Stimulated activated CD4-positive, alpha-beta T cell treated with anti-CD3 and anti-CD28 coated beads, Interleukin-15, amount 100 ng/mL, for 48 hours (primary cell): Measurements from ENCODE around the gene RBMS3.
"Not testable (repeated sequence)": the region's sequence is repeated elsewhere in the genome, so short reads cannot be mapped to it uniquely, and the experiment has no call there.

Experiments
- DNase-seq, 2 donors: peaks; one replicate each; pipeline ENCODE4 v3.0.0-alpha.2; 2020; ENCODE audit warnings: low read depth in 2 of 2

The RBMS3 gene

GRCh38 chr3:29312395-29312794 is 31.5 kb downstream of the RBMS3 start:
- no peak for DNase-seq

DNA sequence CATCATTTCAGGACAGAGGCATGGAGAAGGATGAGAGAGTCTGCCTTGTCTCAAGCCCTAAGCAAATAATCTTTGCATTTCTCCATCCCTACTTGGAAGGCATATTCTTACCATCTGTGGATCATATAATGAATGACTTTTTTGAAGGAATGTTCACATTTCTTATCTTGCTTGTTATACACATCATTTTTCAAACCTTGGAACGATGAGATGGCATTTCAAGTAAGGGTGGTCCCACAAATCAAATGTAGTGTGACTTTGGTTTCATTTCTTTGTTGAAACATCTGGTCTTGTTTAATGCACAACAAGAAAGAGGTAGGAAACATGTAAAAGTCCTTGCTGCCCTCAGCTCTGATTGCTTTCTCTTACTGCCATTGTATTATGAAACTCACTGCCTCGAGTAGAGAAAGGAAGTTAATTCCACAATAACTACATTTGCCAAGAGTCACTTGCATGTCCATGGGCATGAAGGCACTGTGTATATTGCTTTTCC is 32.1 kb downstream of the RBMS3 start:
- no peak for DNase-seq

DNA sequence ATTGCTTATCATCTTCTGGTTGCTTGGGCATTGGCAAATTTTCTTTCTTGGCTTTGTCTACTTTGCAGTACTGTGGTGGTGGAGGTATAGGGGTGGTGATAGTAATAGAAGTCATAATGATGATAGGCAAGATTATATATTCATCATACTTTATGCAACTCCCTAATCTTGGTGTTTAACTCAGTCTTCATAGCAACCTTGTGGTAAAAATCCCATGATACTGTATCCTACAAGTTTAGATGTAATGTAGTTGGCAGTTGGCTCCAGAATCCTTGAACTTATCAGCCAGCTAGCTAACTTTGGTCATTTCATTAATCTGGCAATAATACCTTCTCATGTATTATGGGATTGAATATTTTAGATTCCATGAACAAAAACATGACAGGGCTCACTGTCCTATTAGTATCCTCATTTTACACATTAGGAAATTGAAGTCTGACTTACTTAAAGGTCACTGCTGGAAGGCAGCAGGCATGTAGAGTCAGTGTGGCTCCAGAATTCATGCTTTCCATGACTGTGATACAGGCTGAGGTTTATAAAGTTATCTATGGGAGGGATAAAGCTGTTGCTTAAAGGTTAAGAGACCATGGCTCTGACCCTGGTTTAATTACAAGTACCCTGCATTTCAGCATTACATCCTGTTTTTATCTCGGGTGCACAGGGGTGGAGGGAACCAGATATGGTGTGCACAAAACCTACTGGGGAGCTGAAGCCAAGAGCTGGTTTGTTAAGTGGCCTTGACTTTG is 33.3 kb downstream of the RBMS3 start:
- no peak for DNase-seq

DNA sequence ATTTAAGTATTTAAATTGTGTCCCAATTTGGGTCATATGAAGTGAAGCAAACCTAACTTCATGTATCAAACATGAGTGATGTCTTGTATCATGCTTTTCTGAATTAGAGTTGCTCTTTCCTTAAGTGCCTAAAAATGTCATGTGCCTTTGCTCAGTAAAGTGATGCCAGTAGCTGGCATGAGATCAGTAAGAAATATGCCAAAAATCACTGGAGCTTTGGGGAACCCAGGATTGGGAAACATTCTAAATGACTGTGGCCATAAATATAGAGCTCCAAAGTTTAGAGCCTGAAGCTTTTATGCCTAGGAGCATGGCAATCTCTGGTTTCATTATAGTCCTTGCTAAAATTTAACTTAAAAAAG is 33.8 kb downstream of the RBMS3 start:
- no peak for DNase-seq

DNA sequence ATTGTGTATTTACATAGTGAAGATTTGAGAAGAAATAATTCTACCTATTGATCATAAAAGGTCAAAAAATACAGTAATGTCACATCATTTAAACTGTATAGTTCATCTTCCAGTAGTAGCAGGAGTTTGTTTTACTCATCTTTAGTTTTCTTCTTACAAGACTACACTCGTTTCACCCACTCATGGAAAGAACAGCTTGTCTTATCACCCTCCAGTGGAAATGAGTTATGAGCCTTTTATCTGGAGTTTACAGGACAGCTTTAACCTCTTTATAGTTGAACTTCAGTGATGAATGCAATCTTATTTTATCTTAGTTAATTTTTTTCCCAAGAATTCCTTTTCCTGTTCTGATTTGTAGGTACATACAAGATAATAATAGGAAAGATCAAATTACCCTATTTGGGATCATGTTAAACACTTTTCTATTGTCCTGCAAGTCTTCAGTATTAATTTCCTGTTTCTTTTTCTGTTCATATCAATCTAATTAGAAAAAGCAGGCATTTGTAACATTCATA is 36.8 kb downstream of the RBMS3 start:
- DNase-seq = no peak

GRCh38 chr3:29318251-29318650 is 37.4 kb downstream of the RBMS3 start:
- no peak for DNase-seq

DNA sequence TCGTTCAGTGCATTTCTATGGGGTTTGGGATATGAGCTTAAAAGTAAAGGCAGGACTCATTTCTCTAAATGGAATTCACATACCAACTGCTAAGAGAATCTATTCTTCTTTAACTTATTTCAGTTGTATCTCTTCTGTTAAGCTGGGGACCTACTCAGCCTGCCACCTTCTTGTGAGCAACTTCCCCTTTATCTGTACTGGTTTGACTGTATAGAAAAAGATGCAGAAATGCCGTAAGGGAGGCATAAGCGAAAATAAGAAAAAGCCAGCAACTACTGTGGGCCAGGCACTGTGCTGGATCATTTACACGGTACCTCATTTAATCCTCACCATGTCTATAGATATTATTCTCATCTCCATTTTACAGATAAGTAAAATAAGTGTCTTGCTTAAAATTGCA is 38.4 kb downstream of the RBMS3 start:
- DNase-seq = no peak

GRCh38 chr3:29319798-29320197 is 38.9 kb downstream of the RBMS3 start:
- DNase-seq = no peak

- no peak for DNase-seq
Measured at GRCh38 chr3:29322586-29322985, 41.7 kb downstream of the RBMS3 start.

DNA sequence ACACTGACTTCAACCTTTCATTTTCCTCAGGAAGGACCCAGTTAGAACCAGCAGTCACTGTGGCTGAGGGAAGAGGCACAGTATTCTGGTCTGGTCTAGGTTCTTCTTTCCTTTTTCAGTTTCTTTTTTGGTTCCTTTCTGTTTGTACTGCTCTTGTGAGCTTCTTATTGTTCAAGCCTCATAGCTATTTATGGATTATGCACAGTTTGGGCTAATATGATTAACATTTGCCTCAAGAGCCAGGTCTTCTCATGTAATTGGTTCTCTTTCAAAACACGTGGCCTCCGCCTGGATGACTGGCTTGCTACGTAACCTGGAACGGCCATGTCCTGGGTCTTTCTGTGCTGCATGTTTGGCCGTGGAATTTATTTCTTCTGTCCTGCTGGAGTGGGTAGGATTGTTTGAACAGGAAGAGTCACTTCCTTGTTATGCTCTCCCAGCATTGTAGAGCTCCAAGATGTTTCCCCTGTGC is 43.3 kb downstream of the RBMS3 start:
- no peak for DNase-seq

DNA sequence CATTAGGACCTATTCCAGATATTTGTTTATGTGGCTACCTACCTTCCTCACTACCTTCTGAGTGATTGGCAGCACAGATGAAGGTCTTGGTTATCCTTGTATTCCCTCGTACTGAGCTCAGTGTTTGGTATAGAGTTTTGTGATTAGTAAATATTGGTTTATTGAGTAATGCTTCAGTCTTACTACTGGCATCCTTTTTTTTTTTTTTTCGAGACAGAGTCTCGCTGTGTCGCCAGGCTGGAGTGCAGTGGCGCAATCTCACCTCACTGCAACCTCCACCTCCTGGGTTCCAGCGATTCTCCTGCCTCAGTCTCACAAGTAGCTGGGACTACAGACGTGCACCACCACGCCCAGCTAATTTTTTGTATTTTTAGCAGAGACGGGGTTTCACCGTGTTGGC is 45.7 kb downstream of the RBMS3 start:
- DNase-seq = not testable (repeated sequence)

DNA sequence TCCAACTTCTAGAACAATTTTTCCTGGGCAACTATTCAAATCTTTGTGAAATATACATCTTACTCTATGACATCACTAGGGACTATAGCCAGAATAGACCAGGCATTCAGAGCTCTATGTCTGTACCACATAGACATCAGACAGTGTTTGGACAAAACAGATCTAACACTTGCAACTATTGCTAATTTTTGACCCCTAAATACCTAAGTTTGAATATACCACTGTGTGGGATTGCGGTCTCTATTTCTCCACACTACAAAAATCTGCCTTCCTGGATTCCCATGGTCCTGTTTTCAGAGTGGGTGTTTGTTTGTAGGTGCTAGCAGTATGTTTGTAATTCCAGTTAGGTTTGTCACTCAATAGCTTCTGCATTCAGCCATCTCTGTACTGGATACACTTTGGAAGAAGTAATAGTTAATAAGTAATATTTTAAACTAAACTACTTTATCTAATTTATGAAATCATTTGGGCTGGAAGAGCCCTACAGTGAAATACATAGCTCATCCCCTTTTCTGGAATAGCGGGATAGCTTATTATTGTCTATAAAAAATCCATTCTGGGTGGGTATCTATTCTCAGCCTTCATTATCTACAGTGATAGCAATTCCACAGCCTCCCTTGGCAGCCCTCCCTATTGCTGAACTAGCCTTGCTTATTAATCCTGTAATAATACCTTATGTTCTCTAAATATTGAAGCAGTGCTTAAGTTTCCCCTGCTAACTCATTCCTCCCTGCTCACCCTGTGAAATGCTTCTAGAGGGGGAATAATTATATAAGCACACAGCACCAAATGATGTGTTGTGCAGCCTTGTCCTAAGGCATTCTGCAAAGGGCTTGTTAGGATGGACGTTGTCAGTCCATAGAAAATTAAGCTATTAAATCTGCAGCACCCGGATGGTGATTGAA is 49.4 kb downstream of the RBMS3 start:
- DNase-seq = no peak

GRCh38 chr3:29331035-29331434 is 50.2 kb downstream of the RBMS3 start:
- no peak for DNase-seq

- DNase-seq = no peak
Measured at GRCh38 chr3:29331456-29332194, 50.8 kb downstream of the RBMS3 start.

DNA sequence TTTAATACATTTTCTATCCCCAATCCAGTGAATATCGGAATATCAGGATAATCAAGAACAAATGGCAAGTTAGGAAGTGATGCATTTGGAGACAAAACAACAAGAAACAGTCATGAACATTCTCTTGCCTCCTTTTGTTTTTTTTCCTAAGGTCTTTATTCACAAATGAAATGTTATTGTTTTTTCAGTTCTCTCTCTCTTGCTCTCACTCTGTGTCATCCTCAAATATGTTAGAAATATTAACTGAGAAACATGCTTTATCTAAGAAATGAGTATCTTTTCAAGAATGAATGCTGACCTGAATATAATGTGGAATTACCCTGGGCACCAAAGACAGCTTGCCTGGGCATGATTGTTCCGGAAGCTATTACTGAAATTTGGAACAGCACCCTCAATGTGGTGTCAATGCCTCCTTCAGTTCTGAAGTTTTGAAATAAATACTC is 51.3 kb downstream of the RBMS3 start:
- no peak for DNase-seq

DNA sequence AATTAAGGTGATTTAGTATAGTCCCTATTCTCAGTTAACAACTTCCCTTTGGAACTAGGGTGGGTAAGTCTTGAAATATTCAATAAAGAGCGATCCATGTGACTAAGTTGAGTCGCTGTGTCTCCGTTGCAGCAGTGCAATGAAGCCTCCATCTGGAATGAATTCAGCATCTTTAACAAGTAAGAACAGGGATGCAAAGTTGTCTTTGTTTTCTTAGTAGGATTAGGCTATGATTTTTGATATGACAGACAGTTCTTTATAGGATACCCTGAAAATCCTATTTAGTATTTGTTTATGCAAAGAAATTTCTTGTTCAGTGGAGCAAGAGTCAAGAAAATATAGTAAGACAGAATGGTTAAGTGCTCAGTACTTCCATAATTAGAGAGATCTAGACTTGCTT is 52.7 kb downstream of the RBMS3 start:
- no peak for DNase-seq

- no peak for DNase-seq
Measured at GRCh38 chr3:29334706-29335105, 53.8 kb downstream of the RBMS3 start.

DNA sequence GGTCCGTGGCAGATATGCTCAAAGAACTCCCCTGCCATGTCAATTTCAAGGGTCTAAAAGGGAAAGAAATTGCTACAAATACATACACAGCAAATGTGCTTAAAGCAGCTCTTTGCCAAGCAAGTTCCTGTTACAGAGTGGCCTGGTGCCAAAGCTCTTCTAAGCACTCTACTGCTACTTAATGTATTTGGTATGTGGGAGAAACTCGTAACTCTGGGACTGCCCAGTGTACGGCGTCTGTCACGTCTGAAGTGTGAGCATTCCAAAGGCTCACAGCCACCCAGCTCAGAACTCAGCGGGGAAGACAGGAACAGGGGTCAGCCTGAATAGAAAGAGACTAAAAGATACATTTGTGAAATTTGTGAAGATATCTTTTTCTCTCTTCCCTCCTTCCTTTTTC is 54.6 kb downstream of the RBMS3 start:
- no peak for DNase-seq

DNA sequence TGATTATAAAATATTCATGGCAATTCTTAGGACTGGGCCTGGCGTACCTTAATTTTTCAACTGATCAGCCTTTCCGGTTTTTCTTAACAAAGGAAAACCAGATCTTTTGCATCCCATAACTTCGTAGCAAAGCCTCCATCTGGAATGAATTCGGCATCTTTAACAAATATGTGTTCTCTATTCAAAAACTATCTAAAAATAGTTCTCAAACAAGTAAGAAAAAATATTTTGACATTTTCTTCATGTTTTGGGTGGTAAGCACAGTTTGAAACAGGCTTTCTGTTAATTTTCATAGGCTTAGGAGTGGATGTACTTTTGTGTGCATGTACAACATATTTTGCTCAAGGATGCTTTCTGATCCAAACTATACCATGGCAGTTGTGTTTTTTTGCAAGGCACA is 55.1 kb downstream of the RBMS3 start:
- no peak for DNase-seq

DNA sequence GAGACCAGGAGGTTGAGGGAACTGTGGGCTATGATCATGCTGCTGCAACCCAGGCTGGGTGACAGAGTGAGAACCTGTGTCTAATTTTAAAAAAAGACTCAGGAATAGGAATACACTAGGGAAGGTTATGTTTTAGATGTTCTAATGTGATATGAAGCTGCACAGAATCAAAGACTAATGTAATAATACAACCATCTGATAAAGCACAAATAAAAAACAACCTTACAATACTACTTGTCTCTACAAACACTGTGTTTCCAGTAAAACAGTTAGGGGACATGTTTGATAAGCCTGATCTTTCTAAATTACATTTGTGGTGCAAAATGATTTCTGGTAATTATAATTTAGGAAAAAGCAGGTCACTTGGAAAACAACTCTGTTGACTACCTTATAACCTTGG is 56.7 kb downstream of the RBMS3 start:
- no peak for DNase-seq

DNA sequence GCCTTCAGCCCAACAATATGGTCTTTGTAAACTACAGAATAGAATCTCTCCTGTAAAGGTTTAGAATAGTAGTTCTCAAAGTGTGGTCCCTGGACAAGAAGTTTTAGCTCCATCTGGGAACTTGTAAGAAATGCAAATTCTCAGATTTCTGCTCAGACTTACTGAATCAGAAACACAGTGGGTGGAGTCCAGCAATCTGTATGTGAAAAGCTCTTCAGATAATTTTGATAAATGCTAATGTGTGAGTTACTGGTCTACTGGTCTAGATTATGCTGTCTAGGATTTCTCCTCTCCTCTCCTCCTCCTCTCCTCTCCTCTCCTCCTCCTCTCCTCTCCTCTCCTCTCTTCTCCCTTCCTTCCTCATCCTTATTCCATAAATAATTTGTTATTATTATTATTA is 57.5 kb downstream of the RBMS3 start:
- DNase-seq = no peak
